Prostate gland (tissue), 2 donors: ENCODE data around the gene REG4. TPM values are rescaled to one million over a fixed set of nuclear protein-coding genes. Genes with fewer than 3 reads are reported as not detected.
A peak's percentile ranks its signal among the peaks of the same experiment; 100 is the strongest.

ENCODE experiments used
- DNase-seq: peaks from one replicate; pipeline ENCODE4 v3.0.0-alpha.2; 2019; ENCODE audit warnings: low spot score
- H3K27ac ChIP-seq, 2 donors: fragments of 200-600 bp; sonication (generic); 2 replicates each; pipeline ENCODE4 v1.5.1; 2017 to 2019
- H3K27me3 ChIP-seq: fragments of 200-600 bp; sonication (generic); replicated peaks from 2 replicates; pipeline ENCODE4 v1.5.1; 2019; ENCODE audit not compliant: insufficient read depth
- H3K36me3 ChIP-seq, 2 donors: fragments of 200-600 bp; sonication (generic); 1 replicate in 1 of 2; 2 replicates in 1 of 2; pipeline versions ENCODE4 v1.5.1 to v1.8.1; 2017 to 2019
- H3K4me1 ChIP-seq: fragments of 200-600 bp; sonication (generic); replicated peaks from 2 replicates; pipeline ENCODE4 v1.5.1; 2019
- H3K4me3 ChIP-seq, 2 donors: fragments of 200-600 bp; sonication (generic); 2 replicates each; pipeline ENCODE4 v1.5.1; 2017 to 2019
- H3K9me3 ChIP-seq: fragments of 200-600 bp; sonication (generic); 2 replicates; pipeline ENCODE4 v1.5.1; 2017
- CTCF ChIP-seq, 4 experiments: fragments of 200-600 bp in 2 of 4; fragments of 450-650 bp in 2 of 4; sonication (generic) in 2 of 4; IDR thresholded peaks; 1 replicate in 3 of 4; 2 replicates in 1 of 4; pipeline ENCODE4 v1.5.1; 2016 to 2019; ENCODE audit warnings: antibody characterized with exemption in 4 of 4, mild to moderate bottlenecking in 2 of 4, moderate library complexity in 2 of 4
- POLR2A ChIP-seq: fragments of 450-650 bp; IDR thresholded peaks from one replicate; pipeline ENCODE4 v1.6.1; 2016; ENCODE audit warnings: antibody characterized with exemption, mild to moderate bottlenecking
- POLR2AphosphoS5 ChIP-seq: sonication (generic); formaldehyde crosslinking; IDR thresholded peaks from one replicate; pipeline ENCODE4 v1.6.1; 2017; ENCODE audit warnings: antibody characterized with exemption
- WGBS: methylation state at CpG from one replicate; pipeline ENCODE4 v1.1.5; 2018; 5-methylcytosine and 5-hydroxymethylcytosine counted together
- intact Hi-C: fragments of 100-400 bp; cut with DNase I; formaldehyde crosslinking; loops from one replicate; pipeline ENCODE4 v1.14.2; 2022
- total RNA-seq, 2 donors: library from RNA; depleted of rRNA; stranded (reverse); fragments of >200 nt; gene quantifications; one replicate each; pipeline ENCODE4 v1.1.0, GENCODE V29; 2016

The REG4 gene
- total RNA-seq, 2 donors from 2014 or later = 0.62 to 2.0 TPM

- Histone ChIP-seq H3K27ac (no peak overlapping the region), H3K4me1 (no peaks in the 10 kb centered on the region), H3K4me3 (no peak overlapping the region), H3K9me3 (no peaks in the 10 kb centered on the region), H3K36me3 (no peaks in the 10 kb centered on the region), H3K27me3 (no peaks in the 10 kb centered on the region)
- no peak for DNase-seq
- TF ChIP-seq POLR2AphosphoS5 (no peak), CTCF (IDR thresholded peaks at IDR 0.05) (no peak), POLR2A (no peak)
- WGBS = 94% methylated on average over 4 of the region's 4 CpGs
- intact Hi-C loops = no loop called here
Observed at GRCh38 chr1:119752592-119752991, 58.7 kb downstream of the REG4 start.

- intact Hi-C loops = no loop called here
- DNase-seq = no peak
- no peaks in the 10 kb centered on the region for H3K4me1 ChIP-seq
- H3K27ac ChIP-seq = peak overlapping the region in 1 of 2 donors; percentile 15
- H3K27me3 ChIP-seq = no peaks in the 10 kb centered on the region
- no peaks in the 10 kb centered on the region for H3K9me3 ChIP-seq
- no peak for TF ChIP-seq POLR2AphosphoS5
- TF ChIP-seq POLR2A = no peak
- TF ChIP-seq CTCF (IDR thresholded peaks at IDR 0.05) = no peak
- 47% methylated on average over 4 of the region's 4 CpGs for WGBS
- no peaks in the 10 kb centered on the region for H3K36me3 ChIP-seq
- no peak overlapping the region for H3K4me3 ChIP-seq
Observed at GRCh38 chr1:119748040-119748439, 63.2 kb downstream of the REG4 start.

GRCh38 chr1:119747451-119747850 lies 63.8 kb downstream of the REG4 start:
- no peaks in the 10 kb centered on the region for H3K36me3 ChIP-seq
- peak overlapping the region in 1 of 2 donors; percentile 15 for H3K27ac ChIP-seq
- intact Hi-C loops = no loop called here
- no peaks in the 10 kb centered on the region for H3K9me3 ChIP-seq
- no peaks in the 10 kb centered on the region for H3K27me3 ChIP-seq
- no peak overlapping the region for H3K4me3 ChIP-seq
- no peak for TF ChIP-seq POLR2A
- TF ChIP-seq POLR2AphosphoS5 = no peak
- TF ChIP-seq CTCF (IDR thresholded peaks at IDR 0.05) = no peak
- WGBS = 31% methylated on average over 3 of the region's 3 CpGs
- H3K4me1 ChIP-seq = no peaks in the 10 kb centered on the region
- DNase-seq = no peak

GRCh38 chr1:119745034-119745433 lies 66.2 kb downstream of the REG4 start:
- no peak overlapping the region for H3K4me3 ChIP-seq
- H3K36me3 ChIP-seq = no peaks in the 10 kb centered on the region
- TF ChIP-seq POLR2AphosphoS5 = no peak
- TF ChIP-seq CTCF (IDR thresholded peaks at IDR 0.05) = no peak
- TF ChIP-seq POLR2A = no peak
- no peaks in the 10 kb centered on the region for H3K27me3 ChIP-seq
- 75% methylated on average over 1 of the region's 1 CpG for WGBS
- H3K27ac ChIP-seq = no peak overlapping the region
- intact Hi-C loops = no loop called here
- DNase-seq = no peak
- H3K9me3 ChIP-seq = no peaks in the 10 kb centered on the region
- H3K4me1 ChIP-seq = no peaks in the 10 kb centered on the region

GRCh38 chr1:119744598-119744942 lies 66.7 kb downstream of the REG4 start:
- Histone ChIP-seq H3K4me3 (no peak overlapping the region), H3K27me3 (no peaks in the 10 kb centered on the region), H3K4me1 (no peaks in the 10 kb centered on the region), H3K36me3 (no peaks in the 10 kb centered on the region), H3K27ac (no peak overlapping the region), H3K9me3 (no peaks in the 10 kb centered on the region)
- 93% methylated on average over 1 of the region's 1 CpG for WGBS
- intact Hi-C loops = loop anchor here (5.0 kb wide), 1 partner anchor 63 kb away; no protein-coding TSS in a partner anchor
- DNase-seq = no peak
- no peak for TF ChIP-seq CTCF (IDR thresholded peaks at IDR 0.05)
- TF ChIP-seq POLR2AphosphoS5 = no peak
- no peak for TF ChIP-seq POLR2A

Other genes with a start within 250 kb of the REG4 start
- gene ZNF697, start 163.2 kb downstream of the REG4 start, total RNA-seq = 10 to 100 TPM; 17.4 to 25.6 TPM
- gene PHGDH, start 99.5 kb downstream of the REG4 start, total RNA-seq = 100 to 1,000 TPM; 185 to 307 TPM
- gene HMGCS2, start 42.6 kb downstream of the REG4 start, total RNA-seq = 10 to 100 TPM in 1 of 2 donors, 1 to 10 TPM in 1; 4.6 to 21.5 TPM
- 1 to 10 TPM in 1 of 2 donors, not detected in 1; 2.0 TPM for gene ADAM30, start 85.1 kb upstream of the REG4 start, total RNA-seq